ENCODE measurements around the gene OR1D5.

GRCh38 chr17:3034578-3034920 lies 28.9 kb downstream of the OR1D5 start:
- TF ChIP-seq KDM1A (IDR thresholded peaks at IDR 0.05; ENCODE audit: low read depth) = no peak
- TF ChIP-seq CHD4 (IDR thresholded peaks at IDR 0.05; ENCODE audit: borderline replicate concordance) = no peak
- TF ChIP-seq ELK1 (IDR thresholded peaks at IDR 0.05; ENCODE audit: low read depth, low read length) = no peak
- no peak for TF ChIP-seq CTCF (IDR thresholded peaks at IDR 0.05)
- TF ChIP-seq REST (IDR thresholded peaks at IDR 0.05) = no peak
- TF ChIP-seq NFE2L2 (conservative IDR thresholded peaks at IDR 0.05; ENCODE audit: low read length) = no peak
- TF ChIP-seq POLR2AphosphoS2 (conservative IDR thresholded peaks at IDR 0.05; ENCODE audit: low read length) = no peak
